IMR-90 (cell line): Measurements from ENCODE around the gene ELF5.

Experiments
- BHLHE40 ChIP-seq: fragments of 150-350 bp; IDR thresholded peaks from 2 replicates; pipeline ENCODE4 v1.6.1; 2016; ENCODE audit warnings: mild to moderate bottlenecking, low read depth, low read length
- CEBPB ChIP-seq: IDR thresholded peaks from 2 replicates; pipeline ENCODE4 v1.6.1; 2012; ENCODE audit warnings: low read depth, low read length, improper control_type of control experiment
- CTCF ChIP-seq: conservative IDR thresholded peaks from 2 replicates; pipeline ENCODE4 v1.5.1; 2012; ENCODE audit warnings: mild to moderate bottlenecking, low read depth, low read length, improper control_type of control experiment
- FOS ChIP-seq: fragments of 150-350 bp; IDR thresholded peaks from 2 replicates; pipeline ENCODE4 v1.6.1; 2016; ENCODE audit warnings: low read depth, low read length
- POLR2A ChIP-seq: IDR thresholded peaks from 2 replicates; pipeline ENCODE4 v1.6.1; 2012; ENCODE audit warnings: mild to moderate bottlenecking, low read depth, low read length
- RAD21 ChIP-seq: IDR thresholded peaks from 2 replicates; pipeline ENCODE4 v1.6.1; 2012; ENCODE audit warnings: low read length, improper control_type of control experiment
- USF2 ChIP-seq: fragments of 150-350 bp; IDR thresholded peaks from 2 replicates; pipeline ENCODE4 v1.6.1; 2017; ENCODE audit warnings: mild to moderate bottlenecking, antibody characterized with exemption, low read length, low read depth
- TF ChIP-seq, protein P1 (sequence below): fragments of 150-350 bp; IDR thresholded peaks from 2 replicates; pipeline ENCODE4 v1.6.1; 2016; ENCODE audit warnings: low read depth, mild to moderate bottlenecking, low read length, moderate library complexity, borderline replicate concordance

- TF ChIP-seq RAD21: no peak
- no peak for TF ChIP-seq FOS
- no peak for TF ChIP-seq BHLHE40
- TF ChIP-seq, protein P1, sequence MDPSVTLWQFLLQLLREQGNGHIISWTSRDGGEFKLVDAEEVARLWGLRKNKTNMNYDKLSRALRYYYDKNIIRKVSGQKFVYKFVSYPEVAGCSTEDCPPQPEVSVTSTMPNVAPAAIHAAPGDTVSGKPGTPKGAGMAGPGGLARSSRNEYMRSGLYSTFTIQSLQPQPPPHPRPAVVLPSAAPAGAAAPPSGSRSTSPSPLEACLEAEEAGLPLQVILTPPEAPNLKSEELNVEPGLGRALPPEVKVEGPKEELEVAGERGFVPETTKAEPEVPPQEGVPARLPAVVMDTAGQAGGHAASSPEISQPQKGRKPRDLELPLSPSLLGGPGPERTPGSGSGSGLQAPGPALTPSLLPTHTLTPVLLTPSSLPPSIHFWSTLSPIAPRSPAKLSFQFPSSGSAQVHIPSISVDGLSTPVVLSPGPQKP: no peak
- TF ChIP-seq CTCF: no peak
- no peak for TF ChIP-seq USF2
- no peak for TF ChIP-seq POLR2A
- no peak for TF ChIP-seq CEBPB
Observed at GRCh38 chr11:34548278-34548677, 34.7 kb upstream of the ELF5 start.
